HG03469 (cell line): ENCODE data around the gene CFAP61.
"Not testable (repeated sequence)": the region's sequence is repeated elsewhere in the genome, so short reads cannot be mapped to it uniquely, and the experiment has no call there.

Experiments
- ATAC-seq: cut with Tn5 transposase; IDR thresholded peaks from one replicate; pipeline ENCODE4 v1.9.1; 2021; ENCODE audit warnings: mild to moderate bottlenecking, moderate library complexity, moderate number of reproducible peaks; ENCODE audit not compliant: unreplicated experiment

Gene CFAP61

DNA sequence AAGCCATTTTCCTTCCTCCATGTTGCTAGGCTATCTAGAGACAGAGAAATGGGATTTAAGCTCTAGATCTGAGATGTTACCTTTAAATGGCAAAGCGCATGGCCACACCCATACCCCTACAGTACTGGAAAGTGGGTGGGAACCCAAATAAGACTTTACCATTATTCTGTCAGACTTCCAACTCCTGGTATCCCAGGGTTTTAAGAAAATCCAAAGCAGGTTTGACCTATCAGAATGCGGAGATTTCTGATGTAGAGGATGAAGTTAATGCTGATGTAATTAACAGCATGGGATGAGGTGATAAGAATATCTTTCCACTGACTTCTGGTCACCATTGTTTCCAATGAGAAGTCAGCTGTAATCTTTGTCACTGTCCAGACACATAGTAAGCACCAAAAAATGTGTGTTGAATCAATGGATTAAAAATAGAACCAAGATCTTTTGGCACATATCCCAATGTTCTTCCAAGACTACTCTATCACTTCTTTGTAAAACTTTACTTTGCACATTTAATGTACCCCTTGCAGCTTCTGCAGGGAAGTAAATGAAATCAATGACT is 174.8 kb downstream of the CFAP61 start:
- no peak for ATAC-seq

- ATAC-seq = no peak
Observed at GRCh38 chr20:20228351-20228750, 176.0 kb downstream of the CFAP61 start.

DNA sequence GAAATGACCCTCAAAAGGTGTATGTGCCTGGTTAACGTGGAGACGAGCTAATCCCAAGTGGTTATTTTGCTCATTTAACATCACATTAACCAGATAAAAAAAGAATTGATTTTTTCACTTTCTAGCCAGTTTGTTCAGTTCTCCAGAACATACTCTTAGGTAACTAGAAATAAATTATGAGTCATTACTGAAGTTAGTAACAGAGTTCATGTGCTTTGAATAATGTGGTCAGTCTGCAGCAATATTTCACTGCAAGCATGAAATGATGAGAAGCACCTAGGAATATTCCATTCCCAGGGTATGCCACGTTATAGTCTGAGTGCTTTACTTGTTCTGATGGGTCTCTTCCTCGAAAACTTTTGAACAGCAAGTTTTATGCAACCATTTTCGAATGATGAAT is 177.3 kb downstream of the CFAP61 start:
- ATAC-seq = peak; percentile 82

DNA sequence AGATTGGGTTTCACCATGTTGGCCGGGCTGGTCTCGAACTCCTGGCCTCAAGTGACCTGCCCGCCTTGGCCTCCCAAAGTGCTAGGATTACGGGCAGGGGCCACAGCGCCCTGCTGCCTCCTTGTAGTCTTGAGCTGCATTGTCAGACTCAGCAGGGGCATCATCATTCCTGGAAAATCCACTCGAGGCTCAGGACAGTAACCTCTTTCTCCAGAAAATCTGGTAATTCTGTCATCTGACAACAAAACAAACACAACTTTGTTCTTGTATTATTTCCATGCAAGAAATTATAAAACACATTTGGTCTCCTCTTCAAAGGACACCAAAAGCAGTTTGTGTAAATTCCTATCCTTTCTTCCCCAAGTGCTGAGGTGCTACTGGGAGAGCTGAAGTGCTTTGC is 178.4 kb downstream of the CFAP61 start:
- ATAC-seq = no peak

- no peak for ATAC-seq
Observed at GRCh38 chr20:20231528-20232298, 179.4 kb downstream of the CFAP61 start.

DNA sequence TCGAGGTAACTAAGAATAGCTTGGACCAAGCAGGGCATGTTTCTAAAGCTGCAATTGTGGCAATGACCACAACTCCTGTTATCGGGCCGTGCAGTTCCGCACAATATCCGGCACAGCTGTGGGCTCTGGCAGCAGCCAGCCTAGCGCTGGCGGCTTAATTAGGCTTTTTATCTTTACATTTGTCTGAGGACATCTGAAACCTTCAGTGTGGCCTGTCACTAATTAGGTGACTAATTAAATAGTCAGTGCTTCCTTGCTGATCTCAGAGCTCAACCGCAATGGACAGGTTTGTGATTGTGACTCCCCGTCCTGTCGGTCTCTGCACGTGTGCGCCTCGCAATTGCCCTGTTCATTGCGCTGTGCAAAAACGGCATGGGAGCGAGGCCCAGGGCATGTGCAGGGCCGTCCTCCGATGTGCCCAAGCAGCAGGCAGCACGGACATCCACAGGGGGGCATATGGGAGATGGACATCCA is 180.7 kb downstream of the CFAP61 start:
- no peak for ATAC-seq

DNA sequence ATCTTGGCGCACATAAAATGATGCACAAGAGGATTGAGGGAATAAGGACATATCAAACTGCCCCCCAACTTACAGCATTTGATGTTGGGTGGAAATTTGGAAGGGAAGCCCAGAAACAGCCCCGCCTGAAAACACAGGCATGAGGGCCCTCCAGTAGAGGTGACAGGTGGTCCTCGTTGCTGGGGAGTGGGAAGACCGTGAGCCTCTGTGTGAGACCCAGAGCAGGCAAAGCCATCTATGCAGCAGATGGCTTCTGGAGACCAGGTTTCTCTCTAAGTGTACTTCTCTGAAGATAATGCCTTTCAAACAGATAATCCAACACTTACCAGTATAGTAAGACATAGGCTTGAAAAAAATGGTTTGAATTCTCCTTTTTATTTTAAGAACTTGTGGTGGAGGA is 183.3 kb downstream of the CFAP61 start:
- no peak for ATAC-seq

- no peak for ATAC-seq
Observed at GRCh38 chr20:20237093-20237959, 185.0 kb downstream of the CFAP61 start.

DNA sequence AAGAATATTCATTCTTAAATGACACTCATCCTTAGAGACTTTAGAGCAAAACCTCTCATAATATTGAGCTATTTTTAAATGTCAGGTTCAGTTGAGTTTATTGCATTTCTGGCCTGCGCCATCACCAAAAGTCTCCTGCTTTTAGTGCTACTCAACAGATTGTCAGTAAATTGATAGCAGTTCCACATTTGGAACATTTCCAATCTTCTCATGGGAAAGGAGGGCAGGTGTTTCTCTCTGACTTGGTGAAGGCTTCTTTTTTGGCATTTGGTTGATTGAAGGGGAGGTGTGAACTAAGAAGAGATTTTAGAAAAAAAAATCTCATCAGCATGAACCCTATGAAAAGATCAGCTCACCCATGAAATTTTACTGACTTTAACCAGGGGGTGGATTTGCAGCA is 189.6 kb downstream of the CFAP61 start:
- no peak for ATAC-seq

DNA sequence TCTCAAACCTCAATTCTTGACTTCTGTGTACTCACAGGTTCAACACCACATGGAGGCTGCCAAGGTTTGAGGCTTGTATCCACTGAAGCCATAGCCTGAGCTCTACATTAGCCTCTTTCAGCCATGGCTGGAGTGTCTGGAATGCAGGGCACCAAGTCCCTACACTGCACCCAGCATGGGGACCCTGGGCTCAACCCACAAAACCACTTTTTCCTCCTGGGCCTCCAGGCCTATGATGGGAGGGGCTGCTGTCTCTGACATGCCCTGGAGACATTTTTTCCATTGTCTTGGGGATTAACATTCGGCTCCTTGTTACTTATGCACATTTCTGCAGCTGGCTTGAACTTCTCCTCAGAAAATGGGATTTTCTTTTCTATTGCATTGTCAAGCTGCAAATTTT is 192.1 kb downstream of the CFAP61 start:
- ATAC-seq = not testable (repeated sequence)

DNA sequence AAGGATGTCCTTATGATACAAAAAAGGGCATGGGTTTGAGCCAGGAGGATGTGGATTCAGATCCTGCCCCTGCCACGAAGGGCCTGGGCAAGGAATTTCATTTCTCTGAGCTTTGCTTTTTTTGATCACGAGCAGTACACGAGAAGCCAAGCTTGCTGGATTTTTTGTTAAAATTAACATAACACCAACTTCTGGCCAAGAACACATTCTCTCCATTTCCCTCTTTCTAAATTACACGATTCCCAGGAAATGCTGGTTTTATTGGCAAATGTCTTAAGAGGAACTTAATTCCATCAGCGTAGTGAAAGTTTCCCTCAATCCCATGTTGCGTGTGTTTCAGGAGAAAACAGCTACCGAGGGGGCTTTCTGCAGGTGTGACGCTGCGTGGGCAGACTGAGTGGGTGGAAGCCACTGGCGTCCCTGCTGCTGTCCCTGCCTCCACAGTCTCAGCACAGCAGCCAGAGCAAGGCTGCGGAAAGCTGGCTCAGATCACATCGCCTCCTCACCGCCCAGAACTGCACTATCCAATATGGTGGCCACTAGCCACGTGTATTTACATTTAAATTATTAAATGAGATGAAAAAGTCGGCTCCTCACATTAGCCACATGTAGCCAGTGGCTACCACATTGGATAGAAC is 194.8 kb downstream of the CFAP61 start:
- ATAC-seq = no peak

DNA sequence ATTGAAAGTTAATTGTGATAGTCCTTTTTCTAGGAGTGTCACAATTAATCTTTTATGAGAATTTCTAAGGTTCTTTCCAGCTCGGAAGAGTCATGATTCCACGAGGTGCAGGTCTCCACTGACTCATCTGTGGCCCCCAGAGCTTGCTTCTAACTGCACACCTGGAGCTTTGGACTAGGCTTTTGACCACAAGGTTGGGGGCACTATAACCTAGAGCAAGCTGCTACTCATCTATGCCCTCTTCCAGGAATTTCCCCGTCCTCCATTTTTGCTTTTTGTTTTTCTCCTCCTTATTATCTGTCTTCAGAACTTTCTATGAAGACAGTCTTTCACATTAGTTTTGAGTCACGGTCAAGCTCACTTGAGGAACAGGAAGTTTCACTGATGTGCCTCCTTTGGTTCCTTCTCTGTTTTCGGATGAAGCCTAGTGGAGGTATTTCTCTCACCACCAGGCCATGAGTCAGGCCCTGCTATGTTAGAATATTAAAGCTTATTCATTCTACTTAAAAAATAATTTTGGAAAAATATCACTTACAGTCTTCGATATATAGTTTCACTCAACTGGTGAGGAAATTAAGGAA is 196.4 kb downstream of the CFAP61 start:
- ATAC-seq = peak; percentile 58

- ATAC-seq = no peak
Observed at GRCh38 chr20:20251317-20251716, 199.0 kb downstream of the CFAP61 start.

DNA sequence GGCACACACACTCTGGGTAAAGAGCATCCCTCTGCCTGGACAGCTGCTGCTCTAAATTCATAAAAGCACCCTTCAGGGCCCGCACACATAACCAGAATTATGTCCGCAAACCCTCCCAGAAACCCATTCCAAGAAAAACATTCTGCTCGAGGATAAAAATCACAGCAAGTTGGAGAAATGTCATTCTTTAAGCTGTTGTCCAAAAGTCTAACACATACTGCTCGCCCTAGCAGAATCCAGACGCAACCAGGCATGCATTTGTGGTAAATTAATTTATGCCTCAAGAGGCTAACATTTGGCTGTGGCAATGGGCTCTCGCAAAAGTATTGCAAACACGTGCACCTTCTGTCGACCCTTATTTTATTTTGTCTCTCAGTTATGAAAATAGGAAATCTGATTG is 199.5 kb downstream of the CFAP61 start:
- ATAC-seq = no peak

DNA sequence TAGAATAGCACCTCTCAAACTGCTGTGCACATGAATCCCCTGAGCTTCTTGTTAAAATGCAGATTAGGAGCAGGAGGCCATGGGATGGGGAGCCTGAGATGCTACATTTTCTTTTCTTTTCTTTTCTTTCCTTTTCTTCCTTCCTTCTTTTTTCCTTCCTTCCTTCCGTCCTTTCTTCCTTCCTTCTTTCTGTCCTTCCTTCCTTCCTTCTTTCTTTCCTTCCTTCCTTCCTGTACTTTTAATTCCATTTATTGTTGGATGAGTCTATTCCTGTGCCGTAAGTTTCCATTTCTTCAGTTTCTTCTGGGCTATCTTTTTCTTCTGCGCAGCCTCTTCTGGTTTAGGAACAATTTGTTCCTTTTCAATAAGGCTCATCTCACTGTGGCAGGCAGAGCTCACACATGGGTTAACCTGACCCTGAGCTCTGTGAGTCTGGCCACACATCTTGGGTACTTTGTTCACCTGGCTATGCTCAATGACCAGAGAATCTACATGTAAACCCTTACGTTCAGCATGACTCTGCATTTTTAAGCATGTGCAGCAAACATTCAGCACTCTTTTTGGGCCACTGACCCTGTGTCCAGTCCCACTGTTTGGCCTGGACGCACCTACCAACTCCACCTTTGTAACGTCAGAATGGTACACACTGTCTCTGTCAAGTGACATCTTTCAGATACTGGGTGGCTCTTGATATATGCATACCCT is 200.9 kb downstream of the CFAP61 start:
- no peak for ATAC-seq

- no peak for ATAC-seq
Observed at GRCh38 chr20:20253744-20254330, 201.5 kb downstream of the CFAP61 start.

DNA sequence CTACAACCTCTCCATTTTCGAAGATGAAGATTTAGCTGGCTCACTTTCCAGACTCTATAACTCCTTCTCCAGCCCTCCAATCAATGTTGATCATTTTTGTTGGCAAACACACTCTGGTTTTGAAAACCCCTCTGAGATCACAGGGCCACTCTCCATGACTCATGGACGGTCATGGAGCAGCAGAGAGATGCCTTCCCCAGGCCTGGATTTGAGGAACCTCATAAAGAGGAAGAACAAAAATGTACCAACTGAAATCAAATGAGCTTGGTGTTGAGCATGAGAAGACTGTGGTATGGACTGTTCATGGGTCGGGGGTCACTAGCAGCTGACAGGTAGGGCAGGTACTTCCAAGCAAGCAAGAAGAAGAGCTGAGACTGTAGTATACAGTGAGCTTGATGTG is 202.8 kb downstream of the CFAP61 start:
- ATAC-seq = no peak

DNA sequence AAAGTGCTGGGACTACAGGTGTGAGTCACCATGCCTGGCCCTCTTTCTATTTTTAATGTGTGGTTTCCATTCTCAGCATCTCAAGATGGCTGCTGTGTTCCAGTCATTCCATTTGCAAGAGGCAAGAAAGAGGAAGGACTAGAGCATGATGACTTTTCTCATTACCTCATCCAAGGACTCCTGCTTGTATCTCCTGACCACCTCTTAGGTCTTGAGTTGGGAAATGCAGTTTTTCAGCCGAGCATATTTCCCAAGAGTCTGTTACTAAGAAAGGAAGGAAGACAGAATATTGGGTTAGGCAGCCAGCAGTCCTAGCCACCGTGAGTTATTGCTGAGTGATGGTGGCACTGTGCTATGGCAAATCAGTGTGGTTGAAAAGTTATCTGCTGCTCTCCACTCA is 207.2 kb downstream of the CFAP61 start:
- ATAC-seq = no peak

- ATAC-seq = no peak
Observed at GRCh38 chr20:20261159-20261558, 208.8 kb downstream of the CFAP61 start.

DNA sequence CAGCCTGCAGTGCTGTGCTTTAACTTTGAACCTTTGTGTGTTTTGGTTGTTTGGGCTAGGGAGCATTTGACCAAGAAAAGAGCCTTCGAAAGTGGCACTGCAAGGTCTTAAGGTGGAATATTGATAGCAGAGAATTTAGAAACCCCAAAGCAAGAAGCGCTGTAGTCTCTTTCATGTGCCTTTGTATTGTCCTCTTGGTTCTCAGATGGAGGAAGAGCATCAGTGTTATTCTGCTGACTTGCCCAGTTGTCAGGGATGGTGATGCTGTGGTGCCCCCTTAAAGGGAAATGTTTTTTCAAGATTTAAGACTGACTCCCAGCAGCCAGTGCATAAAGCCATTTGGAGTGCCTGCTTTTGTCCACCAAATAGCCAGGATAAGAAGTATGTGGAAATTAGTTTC is 212.9 kb downstream of the CFAP61 start:
- ATAC-seq = no peak
